Endothelial cell of umbilical vein (primary cell): ENCODE measurements around the gene RALGAPB. TPM values are rescaled to one million over a fixed set of nuclear protein-coding genes. Genes with fewer than 3 reads are reported as not detected.

Experiments
- BruUV-seq: library from RNA; stranded (reverse); fragments of 400-500 nt; replicated peaks from 2 replicates; lab custom pipeline; 2021; lab: Mats Ljungman, UMichigan
- CTCF ChIA-PET: fragments of 300-600, 350-600 bp; sonication (Branson Sonifier 250); formaldehyde crosslinking; loops from one replicate; lab custom pipeline; 2021; ENCODE audit warnings: antibody characterized with exemption, inconsistent platforms; lab: Charles Lee
- POLR2A ChIA-PET: fragments of 300-600, 350-600 bp; sonication (Branson Sonifier 250); formaldehyde crosslinking; loops from one replicate; lab custom pipeline; 2021; ENCODE audit warnings: antibody characterized with exemption, inconsistent platforms; lab: Charles Lee
- DNase-seq: peaks from one replicate; pipeline ENCODE4 v3.0.0-alpha.2; 2011; ENCODE audit warnings: low read depth, low spot score
- FAIRE-seq: peaks from 2 replicates; lab custom pipeline; 2011; peaks lifted over from hg19 to GRCh38; lab: Jason Lieb, UNC
- H2AFZ ChIP-seq: 2 replicates; pipeline ENCODE4 v1.6.0; 2012; ENCODE audit warnings: low read depth, low read length, control low read depth, inconsistent platforms
- H3K27ac ChIP-seq: 2 replicates; pipeline ENCODE4 v1.5.1; 2011; ENCODE audit warnings: low read depth, mild to moderate bottlenecking, control low read depth, low read length, moderate library complexity; ENCODE audit not compliant: insufficient read depth
- H3K27me3 ChIP-seq, 2 experiments: 2 replicates each; pipeline versions ENCODE4 v1.6.0 to v1.6.1; 2011; ENCODE audit warnings: low read length in 2 of 2, mixed read lengths in 1 of 2; ENCODE audit not compliant: control insufficient read depth in 2 of 2, insufficient read depth in 2 of 2
- H3K36me3 ChIP-seq, 2 experiments: 2 replicates in 1 of 2; 3 replicates in 1 of 2; pipeline ENCODE4 v1.5.1; 2011; ENCODE audit warnings: low read length in 2 of 2, mild to moderate bottlenecking in 1 of 2, moderate library complexity in 1 of 2; ENCODE audit not compliant: control insufficient read depth in 2 of 2, insufficient read depth in 2 of 2; ENCODE audit errors: extremely low read depth in 1 of 2
- H3K4me1 ChIP-seq: 3 replicates; pipeline ENCODE4 v1.5.1; 2011; ENCODE audit warnings: mild to moderate bottlenecking, low read length; ENCODE audit not compliant: control insufficient read depth, insufficient read depth; ENCODE audit errors: extremely low read depth
- H3K4me2 ChIP-seq: 2 replicates; pipeline ENCODE4 v1.6.1; 2011; ENCODE audit warnings: low read length, control low read depth, mixed read lengths; ENCODE audit not compliant: insufficient read depth
- H3K4me3 ChIP-seq, 3 experiments: fragments of 200-600 bp in 1 of 3; sonication (generic), shearing (Covaris generic) in 1 of 3; replicated peaks in 1 of 3; 2 replicates each; pipeline ENCODE4 v1.5.1; 2011 to 2016; ENCODE audit warnings: control low read depth in 3 of 3, low read length in 3 of 3, mild to moderate bottlenecking in 2 of 3, inconsistent platforms in 1 of 3, low read depth in 1 of 3, moderate library complexity in 1 of 3; ENCODE audit not compliant: insufficient read depth in 1 of 3
- H3K79me2 ChIP-seq: 2 replicates; pipeline ENCODE4 v1.6.0; 2012; ENCODE audit warnings: low read length, inconsistent platforms; ENCODE audit not compliant: control insufficient read depth, insufficient read depth
- H3K9ac ChIP-seq: replicated peaks from 2 replicates; pipeline ENCODE3; 2011; ENCODE audit warnings: low read length, control low read depth; ENCODE audit not compliant: insufficient read depth; ENCODE audit errors: extremely low read depth
- H3K9me1 ChIP-seq: replicated peaks from 3 replicates; pipeline ENCODE4 v1.6.0; 2011; ENCODE audit warnings: mild to moderate bottlenecking, low read length; ENCODE audit not compliant: control insufficient read depth, insufficient read depth; ENCODE audit errors: extremely low read depth
- H3K9me3 ChIP-seq: replicated peaks from 2 replicates; pipeline ENCODE4 v1.5.1; 2012; ENCODE audit warnings: low read length, inconsistent platforms; ENCODE audit not compliant: control insufficient read depth, insufficient read depth
- H4K20me1 ChIP-seq: replicated peaks from 2 replicates; pipeline ENCODE3; 2011; ENCODE audit warnings: mild to moderate bottlenecking, low read length; ENCODE audit not compliant: control insufficient read depth, insufficient read depth; ENCODE audit errors: extremely low read depth
- EZH2 ChIP-seq: IDR thresholded peaks from 2 replicates; pipeline ENCODE4 v1.6.1; 2012; ENCODE audit warnings: borderline replicate concordance, low read depth, mild to moderate bottlenecking, moderate library complexity, low read length, inconsistent platforms; ENCODE audit not compliant: severe bottlenecking
- FOS ChIP-seq: IDR thresholded peaks from 2 replicates; pipeline ENCODE4 v1.6.1; 2011; ENCODE audit warnings: mild to moderate bottlenecking, low read length, moderate library complexity, borderline replicate concordance; ENCODE audit not compliant: insufficient read depth
- GATA2 ChIP-seq: IDR thresholded peaks from 2 replicates; pipeline ENCODE4 v1.7.0; 2011; ENCODE audit warnings: low read depth, mild to moderate bottlenecking, moderate library complexity, mixed read lengths, low read length; ENCODE audit not compliant: insufficient read length, insufficient read depth
- JUN ChIP-seq: IDR thresholded peaks from 2 replicates; pipeline ENCODE4 v1.6.1; 2011; ENCODE audit warnings: borderline replicate concordance, low read depth; ENCODE audit not compliant: insufficient read length, insufficient read depth
- MYC ChIP-seq: IDR thresholded peaks from one replicate; pipeline ENCODE4 v1.6.1; 2011; ENCODE audit warnings: mild to moderate bottlenecking, low read depth, low read length
- POLR2A ChIP-seq: IDR thresholded peaks from 2 replicates; pipeline ENCODE4 v1.6.1; 2012; ENCODE audit warnings: low read depth, mild to moderate bottlenecking, control low read depth, low read length
- POLR2AphosphoS5 ChIP-seq: IDR thresholded peaks from 2 replicates; pipeline ENCODE4 v1.6.1; 2012; ENCODE audit warnings: low read depth, mild to moderate bottlenecking, control low read depth, low read length, moderate library complexity; ENCODE audit not compliant: insufficient read depth
- dilution Hi-C: fragments of 300-500 bp; cut with MboI; formaldehyde crosslinking; loops from one replicate; pipeline ENCODE4 v1.15.0; 2019; ENCODE audit warnings: low sequenced_read_pairs; ENCODE audit not compliant: extremely low pct_ligation_motif_present
- intact Hi-C: fragments of 100-400 bp; cut with micrococcal nuclease; formaldehyde crosslinking; loops from one replicate; pipeline ENCODE4 v1.10.0; 2022
- polyA plus RNA-seq, 4 experiments: library from polyadenylated mRNA; depleted of rRNA in 3 of 4; stranded (reverse) in 3 of 4; unstranded in 1 of 4; fragments of >200 nt; gene quantifications; 2 replicates each; pipeline versions ENCODE4 v1.2.1 to v1.2.3, GENCODE V29; 2011 to 2012; ENCODE audit warnings: missing spikeins in 1 of 4
- total RNA-seq: library from RNA; stranded (reverse); gene quantifications from 2 replicates; pipeline ENCODE4 v1.2.3, GENCODE V29; 2021
- TF ChIP-seq, protein P1 (sequence below): IDR thresholded peaks from 2 replicates; pipeline ENCODE4 v1.6.1; 2011; ENCODE audit not compliant: insufficient read depth, insufficient read length
- TF ChIP-seq, protein P2 (sequence below), 2 donors: IDR thresholded peaks; 1 replicate in 1 of 2; 2 replicates in 1 of 2; pipeline ENCODE4 v1.5.1; 2011; ENCODE audit warnings: low read length in 2 of 2, mild to moderate bottlenecking in 2 of 2, moderate library complexity in 2 of 2, control low read depth in 1 of 2, inconsistent platforms in 1 of 2, low read depth in 1 of 2; ENCODE audit not compliant: insufficient read depth in 1 of 2; ENCODE audit errors: extremely low read depth in 1 of 2

The RALGAPB gene
- total and polyA plus RNA-seq, 2 donors (not counting 3 experiments of a cell fraction or from before 2014, with no cell fraction given): 12.8 to 38.7 TPM

DNA sequence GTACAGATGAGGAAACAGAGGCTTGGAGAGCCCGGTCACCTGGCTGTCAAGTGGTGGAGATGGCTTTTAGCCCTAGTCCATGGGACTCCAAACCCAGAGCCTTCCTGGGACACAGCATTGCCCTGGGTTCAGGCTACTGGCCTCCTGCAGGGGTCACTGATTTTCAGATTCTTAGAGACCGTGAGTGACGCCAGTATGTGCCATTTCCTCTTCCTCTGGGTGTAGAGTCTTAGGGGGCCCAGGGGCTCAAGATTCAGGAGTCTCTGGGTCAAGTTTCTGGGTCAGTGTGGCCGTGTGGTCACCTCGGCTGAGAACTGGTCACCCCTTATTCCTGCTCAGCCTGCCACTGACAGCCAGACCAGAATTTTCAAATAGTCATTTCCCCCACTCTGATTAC, 129.5 kb downstream of the RALGAPB start:
- Histone ChIP-seq H3K9me3 (no peaks in the 10 kb centered on the region), H3K4me2 (no peak overlapping the region), H3K9ac (no peak overlapping the region), H3K4me3 (no peak overlapping the region), H3K27ac (no peak overlapping the region), H2AFZ (peak overlapping the region; percentile 84), H3K36me3 (no peaks in the 10 kb centered on the region), H3K27me3 (peaks cover 0 to 1% of the 10 kb centered on the region in 2 experiments), H3K9me1 (no peaks in the 10 kb centered on the region), H3K79me2 (no peaks in the 10 kb centered on the region), H4K20me1 (no peaks in the 10 kb centered on the region), H3K4me1 (peaks cover 19% of the 10 kb centered on the region)
- no peak for TF ChIP-seq EZH2
- peak; percentile 53 for FAIRE-seq
- CTCF ChIA-PET: no interaction called here
- BruUV-seq: no TSS peak
- POLR2A ChIA-PET: no interaction called here
- intact Hi-C loops: no loop called here
- DNase-seq: no peak
- dilution Hi-C loops: no loop called here

DNA sequence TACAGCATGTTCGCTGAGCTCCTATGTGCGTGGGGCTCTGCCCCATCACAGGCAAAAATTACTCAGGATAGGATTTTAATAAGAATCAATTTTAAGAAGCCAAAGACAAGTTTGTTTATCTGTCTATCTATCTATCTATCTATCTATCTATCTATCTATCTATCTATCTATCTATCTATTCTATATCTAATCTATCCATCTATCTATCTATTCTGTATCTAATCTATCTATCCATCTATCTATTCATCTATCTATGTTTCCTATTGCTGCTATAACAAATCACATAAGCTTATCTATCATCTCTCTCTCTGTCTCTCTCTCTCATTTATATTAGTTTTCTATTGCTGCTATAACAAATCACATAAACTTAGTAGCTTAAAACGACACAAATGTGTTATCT, 130.6 kb downstream of the RALGAPB start:
- dilution Hi-C loops (no loop called here), intact Hi-C loops (no loop called here)
- no peak overlapping the region for H3K9ac ChIP-seq
- no peaks in the 10 kb centered on the region for H3K36me3 ChIP-seq
- H2AFZ ChIP-seq: no peak overlapping the region
- no peak overlapping the region for H3K27ac ChIP-seq
- no peaks in the 10 kb centered on the region for H3K9me1 ChIP-seq
- peaks cover 19% of the 10 kb centered on the region for H3K4me1 ChIP-seq
- BruUV-seq: no TSS peak
- no peaks in the 10 kb centered on the region for H3K79me2 ChIP-seq
- no peak for DNase-seq
- no peak overlapping the region for H3K4me3 ChIP-seq
- CTCF ChIA-PET: interaction anchor here (1.6 kb wide), 1 partner anchor 11 kb away, joined by 3 read pairs; no protein-coding TSS in a partner anchor
- peaks cover 0 to 3% of the 10 kb centered on the region in 2 experiments for H3K27me3 ChIP-seq
- H3K9me3 ChIP-seq: no peaks in the 10 kb centered on the region
- POLR2A ChIA-PET: no interaction called here
- no peak for FAIRE-seq
- no peak overlapping the region for H3K4me2 ChIP-seq
- H4K20me1 ChIP-seq: no peaks in the 10 kb centered on the region
- TF ChIP-seq, protein P1, sequence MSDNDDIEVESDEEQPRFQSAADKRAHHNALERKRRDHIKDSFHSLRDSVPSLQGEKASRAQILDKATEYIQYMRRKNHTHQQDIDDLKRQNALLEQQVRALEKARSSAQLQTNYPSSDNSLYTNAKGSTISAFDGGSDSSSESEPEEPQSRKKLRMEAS: no peak
- TF ChIP-seq POLR2AphosphoS5 (no peak), JUN (no peak), POLR2A (no peak), MYC (no peak), GATA2 (no peak), FOS (no peak), EZH2 (no peak)
- TF ChIP-seq, protein P2, sequence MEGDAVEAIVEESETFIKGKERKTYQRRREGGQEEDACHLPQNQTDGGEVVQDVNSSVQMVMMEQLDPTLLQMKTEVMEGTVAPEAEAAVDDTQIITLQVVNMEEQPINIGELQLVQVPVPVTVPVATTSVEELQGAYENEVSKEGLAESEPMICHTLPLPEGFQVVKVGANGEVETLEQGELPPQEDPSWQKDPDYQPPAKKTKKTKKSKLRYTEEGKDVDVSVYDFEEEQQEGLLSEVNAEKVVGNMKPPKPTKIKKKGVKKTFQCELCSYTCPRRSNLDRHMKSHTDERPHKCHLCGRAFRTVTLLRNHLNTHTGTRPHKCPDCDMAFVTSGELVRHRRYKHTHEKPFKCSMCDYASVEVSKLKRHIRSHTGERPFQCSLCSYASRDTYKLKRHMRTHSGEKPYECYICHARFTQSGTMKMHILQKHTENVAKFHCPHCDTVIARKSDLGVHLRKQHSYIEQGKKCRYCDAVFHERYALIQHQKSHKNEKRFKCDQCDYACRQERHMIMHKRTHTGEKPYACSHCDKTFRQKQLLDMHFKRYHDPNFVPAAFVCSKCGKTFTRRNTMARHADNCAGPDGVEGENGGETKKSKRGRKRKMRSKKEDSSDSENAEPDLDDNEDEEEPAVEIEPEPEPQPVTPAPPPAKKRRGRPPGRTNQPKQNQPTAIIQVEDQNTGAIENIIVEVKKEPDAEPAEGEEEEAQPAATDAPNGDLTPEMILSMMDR (IDR thresholded peaks at IDR 0.05; ENCODE audit: extremely low read depth in 1 of 2, insufficient read depth in 1 of 2, low read depth in 1 of 2, low read length in 2 of 2): no peak
